Subcutaneous adipose tissue (tissue), 4 donors: ENCODE results near the gene TXNDC5. TPM values are rescaled to one million over a fixed set of nuclear protein-coding genes. Genes with fewer than 3 reads are reported as not detected.

Experiments
- total RNA-seq, 4 donors: library from RNA; depleted of rRNA; stranded (reverse); fragments of >200 nt; gene quantifications; one replicate each; pipeline ENCODE4 v1.1.0, GENCODE V29; 2016
- TF ChIP-seq, protein P1 (sequence below): fragments of 450-650 bp; IDR thresholded peaks from one replicate; pipeline ENCODE4 v1.5.1; 2016; ENCODE audit warnings: low read depth, mild to moderate bottlenecking, control low read depth, antibody characterized with exemption, moderate library complexity

TXNDC5 gene
- total RNA-seq, 4 donors from 2014 or later, result 134 to 170 (median 153) TPM

DNA sequence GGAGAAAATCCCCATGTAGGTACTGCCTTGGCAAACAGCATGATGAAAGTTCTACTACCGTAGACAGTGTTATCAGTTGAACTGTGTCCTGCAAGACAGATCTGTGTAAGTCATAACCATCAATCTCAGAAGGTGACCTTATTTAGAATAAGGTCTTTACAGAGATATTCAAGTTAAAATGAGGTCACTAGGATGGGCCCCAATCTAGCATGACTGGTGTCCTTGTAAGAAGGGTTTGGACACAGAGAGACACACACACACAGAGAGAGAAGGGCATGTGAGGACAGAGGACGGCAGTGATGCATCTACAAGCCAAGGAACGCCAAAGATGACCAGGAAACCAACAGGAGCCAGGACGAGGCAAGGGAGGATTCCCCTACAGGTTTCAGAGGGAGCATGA is 8.8 kb downstream of the TXNDC5 start:
- TF ChIP-seq, protein P1, sequence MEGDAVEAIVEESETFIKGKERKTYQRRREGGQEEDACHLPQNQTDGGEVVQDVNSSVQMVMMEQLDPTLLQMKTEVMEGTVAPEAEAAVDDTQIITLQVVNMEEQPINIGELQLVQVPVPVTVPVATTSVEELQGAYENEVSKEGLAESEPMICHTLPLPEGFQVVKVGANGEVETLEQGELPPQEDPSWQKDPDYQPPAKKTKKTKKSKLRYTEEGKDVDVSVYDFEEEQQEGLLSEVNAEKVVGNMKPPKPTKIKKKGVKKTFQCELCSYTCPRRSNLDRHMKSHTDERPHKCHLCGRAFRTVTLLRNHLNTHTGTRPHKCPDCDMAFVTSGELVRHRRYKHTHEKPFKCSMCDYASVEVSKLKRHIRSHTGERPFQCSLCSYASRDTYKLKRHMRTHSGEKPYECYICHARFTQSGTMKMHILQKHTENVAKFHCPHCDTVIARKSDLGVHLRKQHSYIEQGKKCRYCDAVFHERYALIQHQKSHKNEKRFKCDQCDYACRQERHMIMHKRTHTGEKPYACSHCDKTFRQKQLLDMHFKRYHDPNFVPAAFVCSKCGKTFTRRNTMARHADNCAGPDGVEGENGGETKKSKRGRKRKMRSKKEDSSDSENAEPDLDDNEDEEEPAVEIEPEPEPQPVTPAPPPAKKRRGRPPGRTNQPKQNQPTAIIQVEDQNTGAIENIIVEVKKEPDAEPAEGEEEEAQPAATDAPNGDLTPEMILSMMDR, result no peak

DNA sequence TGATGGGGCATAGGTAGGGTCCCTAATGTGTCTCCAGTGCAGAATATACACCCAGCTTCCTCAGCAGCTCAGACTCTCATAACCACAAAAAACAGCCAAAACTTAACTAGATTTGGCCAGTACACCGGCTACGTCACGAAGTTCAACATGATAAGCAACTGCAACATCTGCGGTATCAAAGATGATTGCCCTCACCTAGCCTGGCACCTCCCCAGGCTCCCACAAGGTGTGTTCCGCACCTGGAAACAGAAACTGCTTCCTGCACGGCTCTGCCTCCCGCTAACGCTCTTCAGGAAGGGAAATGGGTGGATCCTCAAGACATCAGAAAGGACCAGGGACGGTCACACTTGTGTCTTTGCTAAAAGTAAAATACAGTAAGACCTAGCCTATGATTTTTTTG is 9.5 kb downstream of the TXNDC5 start:
- TF ChIP-seq, protein P1, result no peak

GRCh38 chr6:7900621-7901020 is 10.0 kb downstream of the TXNDC5 start:
- TF ChIP-seq, protein P1, result no peak

GRCh38 chr6:7899889-7900213 is 10.7 kb downstream of the TXNDC5 start:
- TF ChIP-seq, protein P1, result no peak

- TF ChIP-seq, protein P1, result no peak
Measured at GRCh38 chr6:7899101-7899888, 11.3 kb downstream of the TXNDC5 start.

GRCh38 chr6:7897461-7898192 is 13.0 kb downstream of the TXNDC5 start:
- TF ChIP-seq, protein P1, result no peak

GRCh38 chr6:7896465-7896987 is 14.1 kb downstream of the TXNDC5 start:
- TF ChIP-seq, protein P1, result no peak
